Hematopoietic multipotent progenitor cell treated with erythropoietin and hydrocortisone succinate and interleukin-3 and kit ligand, for 15 days (in vitro differentiated cells): Measurements from ENCODE around the gene CFAP206.
"Not testable (repeated sequence)": the region's sequence is repeated elsewhere in the genome, so short reads cannot be mapped to it uniquely, and the experiment has no call there.

ENCODE experiments used
- DNase-seq: peaks from one replicate; pipeline ENCODE4 v3.0.0-alpha.2; 2015; ENCODE audit warnings: low spot score

CFAP206 gene

GRCh38 chr6:87421576-87421975 lies 13.8 kb downstream of the CFAP206 start:
- no peak for DNase-seq

- DNase-seq = no peak
Observed at GRCh38 chr6:87426789-87427188, 19.0 kb downstream of the CFAP206 start.

GRCh38 chr6:87430499-87430898 lies 22.7 kb downstream of the CFAP206 start:
- DNase-seq = no peak

- DNase-seq = no peak
Observed at GRCh38 chr6:87431263-87431662, 23.5 kb downstream of the CFAP206 start.

GRCh38 chr6:87436435-87436834 lies 28.7 kb downstream of the CFAP206 start:
- peak; percentile 25 for DNase-seq

- DNase-seq = no peak
Observed at GRCh38 chr6:87441711-87442110, 33.9 kb downstream of the CFAP206 start.

- DNase-seq = no peak
Observed at GRCh38 chr6:87444362-87444761, 36.6 kb downstream of the CFAP206 start.

- no peak for DNase-seq
Observed at GRCh38 chr6:87465051-87465450, 57.3 kb downstream of the CFAP206 start.

- peak; percentile 84 for DNase-seq
Observed at GRCh38 chr6:87472525-87473418, 65.0 kb downstream of the CFAP206 start, which contains the start of gene SLC35A1. SLC35A1 (plus strand) TSS chr6:87472974; CDS start chr6:87473004, 30 bp downstream.

GRCh38 chr6:87473419-87473903 lies 65.7 kb downstream of the CFAP206 start:
- DNase-seq = peak; percentile 43

- DNase-seq = no peak
Observed at GRCh38 chr6:87481931-87482330, 74.2 kb downstream of the CFAP206 start.

GRCh38 chr6:87482366-87482765 lies 74.6 kb downstream of the CFAP206 start:
- DNase-seq = no peak

GRCh38 chr6:87483929-87484328 lies 76.2 kb downstream of the CFAP206 start:
- DNase-seq = peak; percentile 34

- no peak for DNase-seq
Observed at GRCh38 chr6:87484491-87484890, 76.7 kb downstream of the CFAP206 start.

- no peak for DNase-seq
Observed at GRCh38 chr6:87487555-87487954, 79.8 kb downstream of the CFAP206 start.

- DNase-seq = not testable (repeated sequence)
Observed at GRCh38 chr6:87489326-87489725, 81.6 kb downstream of the CFAP206 start.

GRCh38 chr6:87494761-87495422 lies 87.1 kb downstream of the CFAP206 start:
- DNase-seq = no peak

GRCh38 chr6:87498048-87498447 lies 90.3 kb downstream of the CFAP206 start:
- DNase-seq = no peak

GRCh38 chr6:87501809-87502572 lies 94.2 kb downstream of the CFAP206 start:
- no peak for DNase-seq

- no peak for DNase-seq
Observed at GRCh38 chr6:87504441-87504840, 96.7 kb downstream of the CFAP206 start.
